HG02623 (cell line): ENCODE results near the gene KMT2A.
"Not testable (repeated sequence)": the region's sequence is repeated elsewhere in the genome, so short reads cannot be mapped to it uniquely, and the experiment has no call there.

Experiments
- ATAC-seq: cut with Tn5 transposase; IDR thresholded peaks from one replicate; pipeline ENCODE4 v1.9.1; 2021; ENCODE audit warnings: moderate library complexity; ENCODE audit not compliant: unreplicated experiment

KMT2A gene

GRCh38 chr11:118435893-118436624 lies at the start of gene KMT2A:
Gene KMT2A (plus strand): TSS chr11:118436492. CDS start chr11:118436513, 21 bp downstream.
- peak; percentile 56 for ATAC-seq

- no peak for ATAC-seq
Measured at GRCh38 chr11:118396097-118396501, 40.2 kb upstream of the KMT2A start.

GRCh38 chr11:118397448-118397847 lies 38.8 kb upstream of the KMT2A start:
- no peak for ATAC-seq

GRCh38 chr11:118398791-118399559 lies 37.3 kb upstream of the KMT2A start:
- ATAC-seq: no peak

GRCh38 chr11:118401151-118401879 lies 35.0 kb upstream of the KMT2A start, which contains the start of gene ATP5MG:
Gene ATP5MG (plus strand): TSS chr11:118401606. CDS start chr11:118401666, 60 bp downstream.
- ATAC-seq: peak; percentile 51

GRCh38 chr11:118401880-118402590 lies 34.3 kb upstream of the KMT2A start:
- ATAC-seq: peak; percentile 9

GRCh38 chr11:118402594-118402993 lies 33.7 kb upstream of the KMT2A start:
- not testable (repeated sequence) for ATAC-seq

GRCh38 chr11:118406599-118407166 lies 29.6 kb upstream of the KMT2A start:
- no peak for ATAC-seq

- ATAC-seq: peak; percentile 42
Measured at GRCh38 chr11:118410055-118410745, 26.1 kb upstream of the KMT2A start.

GRCh38 chr11:118411530-118411929 lies 24.8 kb upstream of the KMT2A start:
- no peak for ATAC-seq

- no peak for ATAC-seq
Measured at GRCh38 chr11:118412921-118413320, 23.4 kb upstream of the KMT2A start.

GRCh38 chr11:118415062-118415738 lies 21.1 kb upstream of the KMT2A start:
- no peak for ATAC-seq

GRCh38 chr11:118415739-118416068 lies 20.6 kb upstream of the KMT2A start:
- ATAC-seq: no peak

- not testable (repeated sequence) for ATAC-seq
Measured at GRCh38 chr11:118416900-118417299, 19.4 kb upstream of the KMT2A start.

- ATAC-seq: no peak
Measured at GRCh38 chr11:118417801-118418200, 18.5 kb upstream of the KMT2A start.

GRCh38 chr11:118418766-118419165 lies 17.5 kb upstream of the KMT2A start:
- ATAC-seq: no peak

- ATAC-seq: no peak
Measured at GRCh38 chr11:118427707-118428106, 8.6 kb upstream of the KMT2A start.

GRCh38 chr11:118430956-118431355 lies 5.3 kb upstream of the KMT2A start:
- ATAC-seq: no peak

- no peak for ATAC-seq
Measured at GRCh38 chr11:118434123-118434552, 2.2 kb upstream of the KMT2A start.
